ENCODE measurements around the gene KIF5B.

GRCh38 chr10:31999836-32000235 lies 56.4 kb downstream of the KIF5B start:
- TF ChIP-seq EZH2 (IDR thresholded peaks at IDR 0.05; ENCODE audit: low read length, missing control alignments) = no peak
- no peak for TF ChIP-seq CTCF (conservative IDR thresholded peaks at IDR 0.05 in 1 of 2, IDR thresholded peaks at IDR 0.05 in 1 of 2; ENCODE audit: low read depth in 1 of 2, low read length in 2 of 2)
